MM.1S (cell line): ENCODE results near the gene FUT8.

ENCODE experiments used
- DNase-seq: peaks from one replicate; pipeline ENCODE4 v3.0.0-alpha.2; 2015
- H2AFZ ChIP-seq: fragments of 300-600 bp; sonication (generic); 2 replicates; pipeline ENCODE4 v1.6.0; 2016; ENCODE audit warnings: antibody characterized with exemption, low read length
- H3F3A ChIP-seq: fragments of 300-600 bp; sonication (generic); 2 replicates; pipeline ENCODE4 v1.6.1; 2016; ENCODE audit warnings: mild to moderate bottlenecking, antibody characterized with exemption, low read length, moderate library complexity, mixed read lengths; ENCODE audit not compliant: insufficient read depth
- H3K27ac ChIP-seq: fragments of 300-600 bp; sonication (generic); 2 replicates; pipeline ENCODE4 v1.5.1; 2016; ENCODE audit warnings: mild to moderate bottlenecking, low read length
- H3K27me3 ChIP-seq: fragments of 300-600 bp; sonication (generic); replicated peaks from 2 replicates; pipeline ENCODE4 v1.6.0; 2016; ENCODE audit warnings: low read length; ENCODE audit not compliant: insufficient read depth
- H3K36me3 ChIP-seq: fragments of 300-600 bp; sonication (generic); replicated peaks from 2 replicates; pipeline ENCODE4 v1.6.1; 2016; ENCODE audit warnings: mild to moderate bottlenecking, low read length, mixed read lengths; ENCODE audit not compliant: insufficient read depth
- H3K4me1 ChIP-seq: fragments of 300-600 bp; sonication (generic); 2 replicates; pipeline ENCODE4 v1.6.1; 2016; ENCODE audit warnings: low read length, mixed read lengths
- H3K4me2 ChIP-seq: fragments of 300-600 bp; sonication (generic); 2 replicates; pipeline ENCODE4 v1.6.0; 2016; ENCODE audit warnings: low read depth, low read length
- H3K4me3 ChIP-seq: fragments of 300-600 bp; sonication (generic); 2 replicates; pipeline ENCODE4 v1.5.1; 2016; ENCODE audit warnings: low read length, mixed read lengths
- H3K79me2 ChIP-seq: fragments of 300-600 bp; sonication (generic); 2 replicates; pipeline ENCODE4 v1.6.1; 2016; ENCODE audit warnings: mixed run types, low read length, mixed read lengths
- H3K9ac ChIP-seq: fragments of 300-600 bp; sonication (generic); 2 replicates; pipeline ENCODE4 v1.6.1; 2016; ENCODE audit warnings: low read length, mixed read lengths
- H3K9me2 ChIP-seq: fragments of 300-600 bp; sonication (generic); replicated peaks from 2 replicates; pipeline ENCODE4 v1.6.1; 2016; ENCODE audit warnings: mild to moderate bottlenecking, low read length, mixed read lengths; ENCODE audit not compliant: insufficient read depth
- H3K9me3 ChIP-seq: fragments of 300-600 bp; sonication (generic); replicated peaks from 2 replicates; pipeline ENCODE4 v1.6.1; 2016; ENCODE audit warnings: mild to moderate bottlenecking, low read length, mixed read lengths; ENCODE audit not compliant: insufficient read depth
- H4K20me1 ChIP-seq: fragments of 300-600 bp; sonication (generic); 2 replicates; pipeline ENCODE4 v1.6.1; 2016; ENCODE audit warnings: mild to moderate bottlenecking, low read length, moderate library complexity, mixed read lengths; ENCODE audit not compliant: insufficient read depth
- CTCF ChIP-seq: fragments of 300-600 bp; sonication (generic); IDR thresholded peaks from 2 replicates; pipeline ENCODE4 v1.5.1; 2016; ENCODE audit warnings: antibody characterized with exemption, low read length, mixed read lengths
- EZH2 ChIP-seq: fragments of 300-600 bp; sonication (generic); optimal IDR thresholded peaks from 2 replicates; pipeline ENCODE3; 2017; ENCODE audit warnings: low read depth, mild to moderate bottlenecking, antibody characterized with exemption, low read length, mixed read lengths
- EZH2phosphoT487 ChIP-seq: fragments of 300-600 bp; sonication (generic); IDR thresholded peaks from 2 replicates; pipeline ENCODE4 v1.6.1; 2018; ENCODE audit warnings: antibody characterized with exemption, low read length

The FUT8 gene

GRCh38 chr14:65676361-65677014, 264.0 kb downstream of the FUT8 start:
- Histone ChIP-seq H3K9me2 (no peaks in the 10 kb centered on the region), H3K79me2 (no peaks in the 10 kb centered on the region), H4K20me1 (no peaks in the 10 kb centered on the region), H2AFZ (no peak overlapping the region), H3K9me3 (no peaks in the 10 kb centered on the region), H3K9ac (no peak overlapping the region), H3K36me3 (no peaks in the 10 kb centered on the region), H3K27ac (no peak overlapping the region), H3K4me1 (no peaks in the 10 kb centered on the region), H3F3A (no peaks in the 10 kb centered on the region), H3K4me3 (no peak overlapping the region), H3K4me2 (no peak overlapping the region), H3K27me3 (no peaks in the 10 kb centered on the region)
- no peak for TF ChIP-seq EZH2phosphoT487
- no peak for TF ChIP-seq EZH2
- no peak for TF ChIP-seq CTCF
- no peak for DNase-seq

- no peaks in the 10 kb centered on the region for H3K9me3 ChIP-seq
- no peaks in the 10 kb centered on the region for H3K36me3 ChIP-seq
- H3K27ac ChIP-seq, result no peak overlapping the region
- H4K20me1 ChIP-seq, result no peaks in the 10 kb centered on the region
- no peak overlapping the region for H3K4me3 ChIP-seq
- TF ChIP-seq CTCF, result no peak
- no peak for TF ChIP-seq EZH2
- H3K79me2 ChIP-seq, result no peaks in the 10 kb centered on the region
- H3F3A ChIP-seq, result no peaks in the 10 kb centered on the region
- DNase-seq, result no peak
- no peak overlapping the region for H3K9ac ChIP-seq
- H3K27me3 ChIP-seq, result no peaks in the 10 kb centered on the region
- H2AFZ ChIP-seq, result no peak overlapping the region
- no peaks in the 10 kb centered on the region for H3K9me2 ChIP-seq
- H3K4me2 ChIP-seq, result no peak overlapping the region
- no peaks in the 10 kb centered on the region for H3K4me1 ChIP-seq
Measured at GRCh38 chr14:65685572-65685971, 273.0 kb downstream of the FUT8 start.

DNA sequence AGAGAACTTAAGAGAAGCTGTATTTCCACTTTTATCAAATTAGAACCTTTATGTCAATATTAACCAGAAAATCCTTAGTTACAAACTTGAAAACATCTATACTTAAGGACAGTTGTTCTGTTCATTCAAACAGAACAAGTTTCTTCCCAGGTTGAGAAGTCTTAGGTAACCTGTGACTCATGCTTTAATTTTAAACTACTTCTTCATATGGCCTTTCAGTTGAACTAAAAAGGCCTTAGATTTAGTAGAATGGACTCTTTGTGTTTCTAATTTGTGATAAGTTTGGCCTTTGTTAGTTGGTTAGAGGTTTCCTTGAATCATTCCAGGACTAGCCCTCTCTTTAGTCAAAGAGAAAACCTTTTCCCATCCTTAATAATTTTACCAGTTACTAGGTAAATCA, 274.2 kb downstream of the FUT8 start:
- Histone ChIP-seq H3K79me2 (no peaks in the 10 kb centered on the region), H4K20me1 (no peaks in the 10 kb centered on the region), H3K9me3 (no peaks in the 10 kb centered on the region), H3K9ac (no peak overlapping the region), H3K27me3 (no peaks in the 10 kb centered on the region), H3K4me1 (no peaks in the 10 kb centered on the region), H3K4me2 (no peak overlapping the region), H3K4me3 (no peak overlapping the region), H3K36me3 (no peaks in the 10 kb centered on the region), H3K27ac (no peak overlapping the region), H3F3A (no peaks in the 10 kb centered on the region), H3K9me2 (no peaks in the 10 kb centered on the region), H2AFZ (no peak overlapping the region)
- no peak for TF ChIP-seq CTCF
- no peak for TF ChIP-seq EZH2phosphoT487
- TF ChIP-seq EZH2, result no peak
- DNase-seq, result no peak
